HG02884 (cell line): ENCODE measurements around the gene ZC3H7B.
A peak's percentile ranks its signal among the peaks of the same experiment; 100 is the strongest.
"Not testable (repeated sequence)": the region's sequence is repeated elsewhere in the genome, so short reads cannot be mapped to it uniquely, and the experiment has no call there.

Experiments
- ATAC-seq: cut with Tn5 transposase; IDR thresholded peaks from one replicate; pipeline ENCODE4 v1.9.1; 2021; ENCODE audit warnings: mild to moderate bottlenecking, moderate library complexity; ENCODE audit not compliant: unreplicated experiment

Gene ZC3H7B

DNA sequence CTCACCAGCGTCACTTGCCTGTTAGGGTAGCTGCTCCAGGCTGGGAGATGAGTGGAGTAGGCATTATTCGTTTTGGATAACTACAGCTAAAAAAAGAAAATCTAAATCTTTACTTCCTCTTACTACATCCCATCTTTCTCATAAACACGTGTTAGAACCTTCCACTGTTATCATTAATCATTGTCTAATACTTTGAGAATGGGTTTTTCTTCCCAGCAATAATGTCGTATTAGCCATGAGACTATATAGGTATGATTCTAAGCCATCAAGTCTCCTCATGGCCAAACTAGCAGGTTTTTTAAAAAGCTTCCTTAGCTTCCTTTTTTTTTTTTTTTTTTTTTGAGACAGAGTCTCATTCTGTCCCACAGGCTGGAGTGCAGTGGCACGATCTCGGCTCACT lies 76.5 kb downstream of the ZC3H7B start:
- no peak for ATAC-seq

DNA sequence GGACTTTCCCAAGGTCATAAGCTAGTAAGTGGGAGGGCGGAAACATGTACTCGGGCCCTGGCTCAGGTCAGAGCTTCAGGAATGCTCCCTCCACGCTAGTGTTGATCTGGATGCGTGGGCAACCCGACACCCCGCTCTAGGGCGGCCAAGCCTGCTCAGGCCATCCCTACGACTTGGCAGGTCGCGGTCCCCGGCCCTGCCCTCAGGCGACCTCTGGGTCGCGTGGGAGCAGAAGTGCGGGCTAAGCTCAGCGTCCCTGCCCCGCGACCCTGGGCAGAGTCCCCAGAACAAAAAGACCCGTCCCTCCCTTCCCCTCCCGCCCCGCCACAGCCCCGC lies 79.6 kb downstream of the ZC3H7B start:
- peak; percentile 10 for ATAC-seq

- ATAC-seq: peak; percentile 84
These were observed 80.2 kb downstream of the ZC3H7B start, which contains the start of gene TEF for GRCh38 chr22:41381329-41382097. TSS of gene TEF (plus strand) at chr22:41381942. CDS start at chr22:41382045, 103 bp downstream.

GRCh38 chr22:41382098-41382578 lies 80.8 kb downstream of the ZC3H7B start:
- peak; percentile 21 for ATAC-seq

GRCh38 chr22:41382610-41383009 lies 81.3 kb downstream of the ZC3H7B start:
- ATAC-seq: no peak

DNA sequence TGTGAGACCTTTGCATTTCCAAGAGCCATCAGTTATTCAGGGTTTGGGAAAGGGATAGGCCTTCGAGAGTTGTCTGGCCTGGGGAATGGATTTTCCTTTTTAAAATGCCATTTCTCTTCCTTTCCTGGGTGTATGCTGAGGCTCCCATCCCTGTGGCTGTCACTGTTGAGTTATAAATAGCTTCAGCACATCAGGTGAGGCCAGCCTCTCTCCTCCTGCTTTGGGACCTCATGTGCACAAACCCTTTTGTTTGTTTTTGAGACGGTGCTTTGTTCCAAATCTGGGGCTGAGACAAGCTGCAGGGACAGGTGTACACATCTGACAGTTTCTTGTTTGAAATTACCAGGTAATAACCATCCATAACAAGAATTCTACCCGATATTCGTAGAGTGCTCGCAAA lies 81.8 kb downstream of the ZC3H7B start:
- no peak for ATAC-seq

- ATAC-seq: no peak
These were observed 82.8 kb downstream of the ZC3H7B start for GRCh38 chr22:41384128-41384527.

- ATAC-seq: no peak
These were observed 86.0 kb downstream of the ZC3H7B start for GRCh38 chr22:41387341-41387740.

DNA sequence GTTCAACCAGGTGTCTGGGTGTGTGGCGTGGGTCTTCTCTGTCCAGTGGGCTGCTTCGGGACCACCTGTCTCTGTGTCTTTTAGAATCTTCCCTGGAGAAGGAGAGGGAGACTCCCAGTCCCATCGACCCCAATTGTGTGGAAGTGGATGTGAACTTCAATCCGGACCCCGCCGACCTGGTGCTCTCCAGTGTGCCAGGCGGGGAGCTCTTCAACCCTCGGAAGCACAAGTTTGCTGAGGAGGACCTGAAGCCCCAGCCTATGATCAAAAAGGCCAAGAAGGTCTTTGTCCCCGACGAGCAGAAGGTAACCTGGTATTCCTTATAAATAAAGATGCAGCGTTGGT lies 92.7 kb downstream of the ZC3H7B start:
- no peak for ATAC-seq

GRCh38 chr22:41395531-41396240 lies 94.4 kb downstream of the ZC3H7B start:
- no peak for ATAC-seq

DNA sequence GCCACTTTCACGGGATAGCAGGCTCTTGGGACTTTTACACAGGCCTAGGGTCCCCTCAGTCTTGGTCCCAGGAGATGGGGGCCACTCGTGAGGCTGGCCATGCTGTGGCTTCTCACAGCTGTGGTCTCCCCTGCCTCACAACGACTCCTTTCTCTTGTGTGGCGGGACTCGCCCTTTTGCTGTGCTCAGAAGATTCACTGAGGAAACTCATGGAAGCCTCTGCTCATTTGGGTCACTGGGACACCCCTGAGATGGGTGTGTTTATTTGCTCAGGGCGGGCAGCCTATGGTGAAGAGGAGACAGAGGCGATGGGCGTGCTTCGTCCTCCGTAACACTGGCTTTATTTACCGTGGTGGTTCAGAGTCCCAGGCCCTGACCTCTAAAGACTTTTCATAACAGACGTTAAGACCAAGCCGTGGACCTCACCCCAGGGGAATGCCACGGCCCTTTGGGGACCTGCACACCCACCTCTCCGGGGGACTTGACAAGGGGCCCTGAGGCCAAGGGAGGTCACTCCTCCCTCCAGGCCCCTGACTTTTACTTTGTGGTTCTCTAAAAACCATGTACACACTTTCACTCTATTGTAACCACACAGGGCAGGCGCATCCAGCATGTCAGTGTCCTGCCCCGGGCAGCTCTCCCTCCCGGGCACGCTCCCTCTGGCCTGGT lies 96.0 kb downstream of the ZC3H7B start:
- no peak for ATAC-seq

GRCh38 chr22:41398921-41399320 lies 97.6 kb downstream of the ZC3H7B start:
- no peak for ATAC-seq

GRCh38 chr22:41401781-41402648 lies 100.7 kb downstream of the ZC3H7B start:
- no peak for ATAC-seq

- not testable (repeated sequence) for ATAC-seq
These were observed 101.5 kb downstream of the ZC3H7B start for GRCh38 chr22:41402851-41403250.

DNA sequence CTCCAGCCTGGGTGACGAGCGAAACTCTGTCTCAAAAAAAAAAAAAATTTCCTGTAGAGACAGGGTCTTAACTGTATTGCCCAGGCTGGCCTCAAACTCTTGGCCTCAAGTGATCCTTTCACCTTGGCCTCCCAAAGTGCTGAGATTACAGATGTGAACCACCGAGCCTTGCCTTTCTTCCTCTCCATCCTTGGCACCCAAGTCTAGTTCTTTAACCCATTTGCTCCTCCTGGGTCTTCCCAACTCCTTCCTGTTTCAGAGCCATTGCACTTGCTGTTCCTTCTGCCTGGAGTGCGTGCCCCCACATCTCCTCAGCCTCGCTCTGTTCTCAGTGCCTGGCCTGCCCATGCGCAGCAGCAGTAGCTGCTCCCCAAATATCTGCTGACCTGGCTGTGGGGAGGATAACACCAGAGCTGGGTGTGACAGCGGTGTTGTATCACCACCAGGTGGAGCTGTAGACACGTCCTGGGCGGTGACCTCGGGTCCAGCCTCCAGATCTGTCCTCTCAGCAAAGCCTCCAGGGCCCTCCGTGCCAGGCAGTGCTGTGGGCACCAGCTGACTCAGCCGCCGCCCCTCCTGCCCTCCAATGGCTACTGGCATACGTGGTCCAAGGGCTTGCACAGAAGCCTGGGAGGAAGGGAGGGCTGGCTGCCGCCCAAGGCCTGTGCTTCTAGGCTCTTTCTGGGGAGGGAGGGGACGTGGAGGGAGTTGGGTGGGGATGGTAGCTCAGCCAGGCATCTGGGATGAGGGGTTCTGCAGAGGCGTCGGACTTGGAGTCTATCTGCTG lies 102.4 kb downstream of the ZC3H7B start:
- no peak for ATAC-seq

GRCh38 chr22:41405588-41405987 lies 104.3 kb downstream of the ZC3H7B start:
- ATAC-seq: no peak

GRCh38 chr22:41406410-41406809 lies 105.1 kb downstream of the ZC3H7B start:
- ATAC-seq: no peak

DNA sequence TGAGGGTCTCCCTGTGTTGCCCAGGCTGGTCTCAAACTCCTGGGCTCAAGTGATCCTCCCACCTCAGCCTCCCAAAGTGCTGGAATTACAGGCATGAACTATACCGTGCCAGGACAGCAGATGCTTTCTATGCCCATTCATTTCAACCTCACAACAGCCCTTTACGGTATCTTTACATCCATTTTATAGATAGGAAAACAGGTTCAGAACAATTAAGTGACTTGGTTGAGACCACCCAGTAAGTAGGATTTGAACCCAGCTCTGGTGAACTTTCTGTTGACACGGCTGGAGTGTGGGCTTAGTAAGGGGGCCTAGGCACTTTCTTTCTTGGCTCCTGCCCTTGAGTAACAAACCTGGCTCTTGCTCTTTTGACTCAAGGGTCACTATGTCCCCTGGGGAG lies 106.1 kb downstream of the ZC3H7B start:
- ATAC-seq: no peak

DNA sequence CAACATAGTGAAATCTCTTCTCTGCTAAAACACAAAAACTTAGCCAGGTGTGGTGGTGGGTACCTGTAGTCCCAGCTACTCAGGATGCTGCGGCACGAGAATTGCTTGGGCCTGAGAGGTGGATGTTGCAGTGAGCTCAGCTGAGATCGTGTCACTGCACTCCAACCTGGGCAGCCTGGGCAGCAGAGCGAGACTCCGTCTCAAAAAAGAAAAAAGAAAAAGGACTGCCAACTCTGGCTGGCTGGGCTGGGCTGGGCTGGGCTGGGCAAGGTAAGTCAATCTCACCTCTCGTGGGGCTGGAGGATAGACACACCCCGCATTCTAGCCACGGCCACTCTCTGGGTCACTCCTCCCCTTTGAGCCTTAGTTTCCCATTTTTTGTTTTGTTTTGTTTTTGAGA lies 107.3 kb downstream of the ZC3H7B start:
- no peak for ATAC-seq
